GM18519 (cell line): Measurements from ENCODE around the gene LAIR2.
"Not testable (repeated sequence)": the region's sequence is repeated elsewhere in the genome, so short reads cannot be mapped to it uniquely, and the experiment has no call there.

Source experiments
- ATAC-seq: cut with Tn5 transposase; IDR thresholded peaks from one replicate; pipeline ENCODE4 v1.9.1; 2021; ENCODE audit warnings: mild to moderate bottlenecking, moderate library complexity; ENCODE audit not compliant: unreplicated experiment, low FRiP score

LAIR2 gene

GRCh38 chr19:54492568-54492967, 10.1 kb upstream of the LAIR2 start:
- ATAC-seq, result no peak

GRCh38 chr19:54493056-54493455, 9.6 kb upstream of the LAIR2 start:
- ATAC-seq, result not testable (repeated sequence)

GRCh38 chr19:54493967-54494585, 8.6 kb upstream of the LAIR2 start:
- ATAC-seq, result no peak

- not testable (repeated sequence) for ATAC-seq
Observed at GRCh38 chr19:54495284-54495683, 7.3 kb upstream of the LAIR2 start.

- ATAC-seq, result not testable (repeated sequence)
Observed at GRCh38 chr19:54497747-54498450, 4.7 kb upstream of the LAIR2 start.

- not testable (repeated sequence) for ATAC-seq
Observed at GRCh38 chr19:54498451-54498772, 4.2 kb upstream of the LAIR2 start.

GRCh38 chr19:54505542-54505941, 2.9 kb downstream of the LAIR2 start:
- ATAC-seq, result not testable (repeated sequence)

- no peak for ATAC-seq
Observed at GRCh38 chr19:54506079-54506478, 3.4 kb downstream of the LAIR2 start.

GRCh38 chr19:54507038-54507717, 4.5 kb downstream of the LAIR2 start:
- not testable (repeated sequence) for ATAC-seq

GRCh38 chr19:54507824-54508223, 5.2 kb downstream of the LAIR2 start:
- no peak for ATAC-seq

GRCh38 chr19:54508487-54508886, 5.9 kb downstream of the LAIR2 start:
- ATAC-seq, result not testable (repeated sequence)

GRCh38 chr19:54509200-54509940, 6.7 kb downstream of the LAIR2 start:
- not testable (repeated sequence) for ATAC-seq

GRCh38 chr19:54515156-54515555, 12.5 kb downstream of the LAIR2 start:
- no peak for ATAC-seq

GRCh38 chr19:54517483-54517882, 14.9 kb downstream of the LAIR2 start:
- no peak for ATAC-seq

- no peak for ATAC-seq
Observed at GRCh38 chr19:54518844-54519243, 16.2 kb downstream of the LAIR2 start.

GRCh38 chr19:54521022-54521859, 18.6 kb downstream of the LAIR2 start:
- ATAC-seq, result no peak

GRCh38 chr19:54521860-54522513, 19.4 kb downstream of the LAIR2 start:
- no peak for ATAC-seq

- no peak for ATAC-seq
Observed at GRCh38 chr19:54523403-54523802, 20.8 kb downstream of the LAIR2 start.

GRCh38 chr19:54525636-54526035, 23.0 kb downstream of the LAIR2 start:
- ATAC-seq, result no peak

- ATAC-seq, result no peak
Observed at GRCh38 chr19:54526972-54527371, 24.3 kb downstream of the LAIR2 start.
